Measurements from ENCODE around the gene MB21D2. TPM values are rescaled to one million over a fixed set of nuclear protein-coding genes. Genes with fewer than 3 reads are reported as not detected.
"Not testable (repeated sequence)": the region's sequence is repeated elsewhere in the genome, so short reads cannot be mapped to it uniquely, and the experiment has no call there.

Gene MB21D2, protein sequence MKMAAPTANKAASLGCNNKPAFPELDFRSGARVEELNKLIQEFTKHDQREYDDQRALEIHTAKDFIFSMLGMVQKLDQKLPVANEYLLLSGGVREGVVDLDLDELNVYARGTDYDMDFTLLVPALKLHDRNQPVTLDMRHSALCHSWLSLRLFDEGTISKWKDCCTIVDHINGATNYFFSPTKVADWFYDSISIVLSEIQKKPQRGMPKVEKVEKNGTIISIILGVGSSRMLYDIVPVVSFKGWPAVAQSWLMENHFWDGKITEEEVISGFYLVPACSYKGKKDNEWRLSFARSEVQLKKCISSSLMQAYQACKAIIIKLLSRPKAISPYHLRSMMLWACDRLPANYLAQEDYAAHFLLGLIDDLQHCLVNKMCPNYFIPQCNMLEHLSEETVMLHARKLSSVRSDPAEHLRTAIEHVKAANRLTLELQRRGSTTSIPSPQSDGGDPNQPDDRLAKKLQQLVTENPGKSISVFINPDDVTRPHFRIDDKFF
- total RNA-seq: 1 to 10 TPM; 2.8 to 5.2 TPM
- long read RNA-seq, partial matches to known transcripts: 0 of 6 reads
- long read RNA-seq, other reads (novel, unspliced or antisense): 2 of 6 reads

DNA sequence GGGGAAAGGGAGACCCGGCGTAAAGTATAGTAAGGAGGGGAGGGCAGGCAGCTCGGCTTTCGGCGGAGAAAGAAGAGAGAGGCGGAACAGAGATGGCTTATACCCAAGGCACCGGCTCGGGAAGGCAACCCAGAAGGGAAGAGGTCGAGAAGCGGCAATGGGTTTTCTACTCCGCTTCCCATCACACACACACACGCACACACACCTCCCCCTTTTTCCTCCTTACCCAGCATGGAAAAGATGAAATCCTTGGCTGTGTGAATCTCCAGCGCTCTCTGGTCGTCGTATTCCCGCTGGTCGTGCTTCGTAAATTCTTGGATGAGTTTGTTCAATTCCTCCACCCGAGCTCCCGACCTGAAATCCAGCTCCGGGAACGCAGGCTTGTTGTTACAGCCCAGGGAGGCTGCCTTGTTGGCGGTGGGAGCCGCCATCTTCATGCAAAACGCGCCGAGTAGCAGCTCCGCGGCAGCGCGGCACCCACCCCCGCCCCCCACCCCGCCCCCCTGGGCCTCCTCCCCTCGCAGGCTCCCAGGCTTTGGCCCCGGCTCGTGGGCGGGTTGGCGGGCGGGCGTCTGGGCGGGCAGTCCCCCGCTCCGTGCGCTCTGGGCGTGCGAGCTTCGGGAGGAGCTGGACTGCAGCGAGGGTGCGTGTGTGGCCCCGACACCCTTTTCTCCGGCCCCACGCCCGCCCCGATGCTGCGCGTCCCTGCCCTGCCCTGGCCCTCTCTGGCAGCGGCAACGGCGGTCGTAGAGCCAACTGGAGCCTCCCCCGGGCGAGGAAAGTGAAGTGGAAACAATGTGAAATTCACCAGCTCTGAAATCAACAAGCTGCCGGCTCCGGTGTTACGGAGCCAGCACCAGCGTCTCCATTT, at the start of gene MB21D2:
MB21D2 (minus strand) TSS at position 453 of the 871 bp plus-strand sequence; CDS start at position 437, 16 bp downstream.
- ATAC-seq (peak; percentile 86), DNase-seq (peak; percentile 69 to 74)
- intact Hi-C loops (cut with DNase I, micrococcal nuclease): loop anchor here in 1 of 2 donors (5.0 kb wide), 1 partner anchor 100 kb away; no protein-coding TSS in a partner anchor

DNA sequence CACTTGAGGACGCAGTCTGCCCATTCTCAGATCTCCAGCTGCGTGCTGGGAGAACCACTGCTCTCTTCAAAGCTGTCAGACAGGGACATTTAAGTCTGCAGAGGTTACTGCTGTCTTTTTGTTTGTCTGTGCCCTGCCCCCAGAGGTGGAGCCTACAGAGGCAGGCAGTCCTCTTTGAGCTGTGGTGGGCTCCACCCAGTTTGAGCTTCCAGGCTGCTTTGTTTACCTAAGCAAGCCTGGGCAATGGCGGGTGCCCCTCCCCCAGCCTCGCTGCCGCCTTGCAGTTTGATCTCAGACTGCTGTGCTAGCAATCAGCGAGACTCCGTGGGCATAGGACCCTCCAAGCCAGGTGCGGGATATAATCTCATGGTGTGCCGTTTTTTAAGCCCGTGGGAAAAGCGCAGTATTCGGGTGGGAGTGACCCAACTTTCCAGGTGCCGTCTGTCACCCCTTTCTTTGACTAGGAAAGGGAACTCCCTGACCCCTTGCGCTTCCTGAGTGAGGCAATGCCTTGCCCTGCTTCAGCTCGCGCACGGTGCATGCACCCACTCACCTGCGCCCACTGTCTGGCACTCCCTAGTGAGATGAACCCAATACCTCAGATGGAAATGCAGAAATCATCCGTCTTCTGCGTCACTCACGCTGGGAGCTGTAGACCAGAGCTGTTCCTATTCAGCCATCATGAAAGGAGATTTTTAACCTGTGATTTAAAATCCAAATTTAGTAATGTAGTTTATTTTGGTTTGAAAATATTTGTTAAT, 47.5 kb upstream of the MB21D2 start:
- DNase-seq; ATAC-seq; intact Hi-C loops (cut with DNase I, micrococcal nuclease): not testable (repeated sequence)

DNA sequence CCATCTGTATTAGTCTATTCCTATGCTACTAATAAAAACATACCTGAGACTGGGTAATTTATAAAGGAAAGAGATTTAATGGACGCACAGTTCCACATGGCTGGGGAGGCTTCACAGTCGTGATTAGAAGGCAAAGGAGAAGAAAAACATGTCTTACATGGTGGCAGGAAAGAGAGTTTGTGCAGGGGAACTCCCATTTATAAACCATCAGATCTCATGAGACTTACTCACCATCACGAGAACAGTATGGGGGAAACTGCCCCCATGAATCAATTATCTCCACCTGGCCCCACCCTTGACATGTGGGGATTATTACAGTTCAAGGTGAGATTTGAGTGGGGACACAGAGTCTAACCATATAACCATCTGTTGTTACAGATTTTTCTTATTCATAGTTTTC, 42.1 kb upstream of the MB21D2 start:
- intact Hi-C loops (cut with DNase I, micrococcal nuclease): no loop called here
- ATAC-seq (no peak), DNase-seq (no peak)

DNA sequence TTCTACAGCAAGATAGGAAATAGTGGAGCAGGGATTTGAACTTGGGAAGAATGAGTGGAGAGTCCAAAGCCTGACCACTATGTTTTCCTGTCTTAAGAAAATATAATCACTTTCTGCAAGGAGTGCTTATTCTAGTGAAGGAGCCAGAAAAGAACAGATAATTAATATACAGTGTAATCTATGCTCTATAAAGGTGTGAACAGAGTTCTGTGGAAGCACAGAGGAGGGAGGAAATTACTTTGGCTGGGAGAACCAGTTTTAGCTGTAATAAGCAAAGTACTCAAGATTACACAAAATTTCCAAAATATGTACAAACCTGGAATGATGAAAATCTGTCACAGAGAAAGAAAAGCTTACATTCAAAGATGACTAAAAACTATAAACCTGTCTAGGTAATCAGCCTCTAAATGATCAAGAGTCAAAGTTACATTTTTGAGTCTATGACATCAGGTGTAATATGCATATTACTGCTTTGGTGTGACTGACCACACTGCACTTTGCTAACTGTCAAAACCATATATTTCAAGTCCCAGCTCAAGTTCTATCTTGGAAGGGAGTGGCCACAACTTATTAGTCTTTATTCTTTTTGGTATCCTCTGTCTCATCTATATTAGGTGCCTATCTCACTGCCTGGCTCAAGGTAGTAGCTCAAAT, 40.7 kb upstream of the MB21D2 start:
- DNase-seq (no peak), ATAC-seq (no peak)

DNA sequence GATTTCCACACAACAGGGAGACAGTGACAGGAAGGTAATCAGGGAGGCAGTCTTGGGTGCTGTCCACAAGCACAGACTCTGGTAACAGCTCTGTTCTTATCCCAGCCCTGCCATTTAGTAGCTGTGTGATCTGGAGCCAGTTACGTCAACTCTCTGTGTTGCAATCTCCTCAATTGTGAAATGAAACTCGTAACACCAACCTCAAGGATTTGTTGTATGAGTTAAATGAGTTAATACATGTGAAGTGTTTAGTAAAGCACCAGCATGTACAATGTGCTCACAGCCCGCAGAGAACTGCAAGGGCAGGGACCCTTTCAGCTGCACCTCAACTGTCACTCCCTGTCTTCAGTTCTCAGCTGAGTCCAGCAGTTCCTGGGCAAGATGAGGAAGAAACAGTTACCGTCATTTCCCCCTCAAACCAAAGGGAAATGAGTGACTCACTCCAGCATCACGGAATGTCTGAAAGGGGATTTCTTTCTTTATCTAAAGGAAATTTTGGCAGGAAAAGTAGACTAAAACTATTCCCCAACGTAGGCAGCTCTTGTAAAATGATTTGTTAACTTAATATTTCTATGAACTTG, 39.9 kb upstream of the MB21D2 start:
- ATAC-seq (no peak), DNase-seq (peak; percentile 4 to 24)
- intact Hi-C loops (cut with DNase I, micrococcal nuclease): no loop called here

More for the DNA sequence above, 40.7 kb upstream of the MB21D2 start:
- intact Hi-C loops (cut with DNase I, micrococcal nuclease): no loop called here

DNA sequence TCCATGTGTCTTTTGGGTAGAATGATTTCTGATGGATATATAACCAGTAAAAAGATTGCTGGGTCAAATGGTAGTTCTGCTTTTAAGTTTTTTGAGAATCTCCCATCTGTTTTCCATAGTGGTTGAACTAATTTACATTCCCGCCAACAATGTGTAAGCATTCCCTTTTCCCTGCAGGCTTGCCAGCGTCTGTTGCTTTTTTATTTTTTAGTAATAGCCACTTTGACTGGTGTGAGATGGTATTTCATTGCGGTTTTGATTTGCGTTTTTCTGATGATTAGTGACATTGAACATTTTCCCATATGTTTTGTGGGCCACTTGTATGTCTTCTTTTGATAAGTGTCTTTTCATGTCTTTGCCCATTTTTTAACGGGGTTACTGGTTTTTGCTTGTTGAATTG, 36.3 kb upstream of the MB21D2 start:
- intact Hi-C loops (cut with DNase I, micrococcal nuclease): no loop called here
- no peak for DNase-seq

DNA sequence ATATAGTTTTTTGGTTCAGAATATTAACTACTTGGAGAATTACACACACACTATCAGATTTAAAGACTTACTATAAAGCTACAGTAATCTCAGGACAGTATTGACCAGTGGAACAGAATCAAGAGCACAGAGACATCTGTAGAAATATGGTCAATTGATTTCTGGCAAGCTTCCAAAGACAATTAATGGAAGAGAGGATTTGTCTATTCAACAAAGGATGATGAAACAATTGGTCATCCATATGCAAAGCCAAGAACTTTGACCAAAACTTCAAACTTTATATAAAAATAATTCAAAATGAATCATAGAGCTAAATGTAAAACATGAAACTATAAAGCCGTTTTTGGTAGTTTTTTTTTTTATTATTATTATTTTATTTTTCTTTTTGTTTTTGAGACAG, 29.8 kb upstream of the MB21D2 start:
- intact Hi-C loops (cut with DNase I, micrococcal nuclease): no loop called here

More for the DNA sequence above, 36.3 kb upstream of the MB21D2 start:
- no peak for ATAC-seq

DNA sequence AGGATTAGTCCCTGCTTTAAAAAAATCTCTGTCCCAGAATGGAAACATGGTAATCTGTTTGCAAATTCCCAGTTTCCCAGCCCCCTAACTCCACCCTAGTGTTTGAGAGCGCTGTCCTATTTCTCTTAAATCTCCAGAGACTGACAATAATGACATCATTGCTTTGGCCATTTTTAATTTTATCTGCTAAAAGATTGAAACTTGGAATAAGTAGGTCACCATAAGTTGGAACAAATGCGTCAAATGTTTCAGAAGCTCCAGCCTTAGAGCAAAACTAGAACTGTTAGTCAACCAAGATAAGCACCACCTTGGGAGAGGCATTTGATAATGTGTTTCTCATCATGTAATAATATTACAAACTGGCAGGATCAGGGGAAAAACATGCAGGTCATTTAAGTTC, 25.7 kb upstream of the MB21D2 start:
- intact Hi-C loops (cut with DNase I, micrococcal nuclease): no loop called here
- no peak for DNase-seq
- ATAC-seq: no peak

More for the DNA sequence above, 29.8 kb upstream of the MB21D2 start:
- no peak for ATAC-seq
- DNase-seq: no peak

DNA sequence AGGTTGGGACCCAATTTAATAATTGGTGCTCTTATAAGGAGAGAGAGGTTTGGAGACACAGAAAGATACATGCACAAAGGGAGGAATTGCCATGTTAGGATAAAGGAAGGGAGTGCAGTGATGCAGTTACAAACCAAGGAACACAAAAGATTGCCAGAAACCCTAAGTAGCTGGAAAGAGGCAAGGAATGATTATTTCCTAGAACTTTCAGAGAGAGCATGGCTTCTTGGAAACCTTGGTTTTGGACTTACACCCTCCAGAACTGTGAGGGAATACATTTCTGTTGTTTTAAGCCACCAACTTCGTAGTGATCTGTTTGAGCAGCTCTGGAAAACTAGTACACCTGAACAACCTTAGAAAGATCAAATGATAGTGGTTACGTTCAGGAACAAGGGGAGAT, 25.0 kb upstream of the MB21D2 start:
- DNase-seq (no peak), ATAC-seq (no peak)
- intact Hi-C loops (cut with DNase I, micrococcal nuclease): no loop called here

DNA sequence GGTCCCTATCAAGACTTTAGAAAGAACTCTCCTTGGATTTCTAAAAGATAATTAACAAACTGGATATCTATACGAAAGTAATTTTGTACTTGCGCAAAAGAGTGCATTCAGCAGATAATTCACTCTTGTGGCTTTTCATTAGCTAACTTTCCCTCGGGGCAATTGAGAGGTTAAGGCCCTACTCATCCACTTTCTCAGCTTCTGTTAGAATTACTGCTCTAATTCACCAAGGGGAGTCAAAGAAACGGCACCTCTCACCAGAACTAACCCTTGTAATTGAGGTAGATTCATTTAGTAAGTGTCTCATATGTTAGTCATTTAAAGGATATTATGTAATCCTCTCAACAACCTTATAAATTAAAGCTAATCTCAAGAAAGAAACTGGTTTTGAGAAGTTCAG, 22.5 kb upstream of the MB21D2 start:
- intact Hi-C loops (cut with DNase I, micrococcal nuclease): no loop called here
- DNase-seq (no peak), ATAC-seq (no peak)

DNA sequence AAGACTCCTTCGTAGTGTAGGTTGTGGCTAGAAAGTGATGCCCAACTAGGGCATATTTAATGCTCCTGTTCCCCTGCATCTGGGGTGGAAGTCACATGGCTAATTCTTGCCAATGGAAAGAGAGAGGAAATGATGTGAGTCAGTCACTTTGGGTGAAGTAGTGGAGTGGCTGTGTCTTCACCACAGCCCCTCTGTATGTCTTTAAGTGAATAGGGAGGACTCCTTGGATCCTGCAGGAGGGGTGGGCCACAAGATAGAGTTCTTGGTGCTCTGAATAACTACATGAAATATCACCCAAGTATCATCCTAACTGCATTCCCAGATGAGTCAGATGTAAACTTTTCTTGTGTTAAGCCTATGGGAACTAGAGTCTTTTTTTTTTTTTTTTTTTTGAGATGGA, 17.8 kb upstream of the MB21D2 start:
- no peak for DNase-seq
- ATAC-seq: no peak
- intact Hi-C loops (cut with DNase I, micrococcal nuclease): no loop called here

DNA sequence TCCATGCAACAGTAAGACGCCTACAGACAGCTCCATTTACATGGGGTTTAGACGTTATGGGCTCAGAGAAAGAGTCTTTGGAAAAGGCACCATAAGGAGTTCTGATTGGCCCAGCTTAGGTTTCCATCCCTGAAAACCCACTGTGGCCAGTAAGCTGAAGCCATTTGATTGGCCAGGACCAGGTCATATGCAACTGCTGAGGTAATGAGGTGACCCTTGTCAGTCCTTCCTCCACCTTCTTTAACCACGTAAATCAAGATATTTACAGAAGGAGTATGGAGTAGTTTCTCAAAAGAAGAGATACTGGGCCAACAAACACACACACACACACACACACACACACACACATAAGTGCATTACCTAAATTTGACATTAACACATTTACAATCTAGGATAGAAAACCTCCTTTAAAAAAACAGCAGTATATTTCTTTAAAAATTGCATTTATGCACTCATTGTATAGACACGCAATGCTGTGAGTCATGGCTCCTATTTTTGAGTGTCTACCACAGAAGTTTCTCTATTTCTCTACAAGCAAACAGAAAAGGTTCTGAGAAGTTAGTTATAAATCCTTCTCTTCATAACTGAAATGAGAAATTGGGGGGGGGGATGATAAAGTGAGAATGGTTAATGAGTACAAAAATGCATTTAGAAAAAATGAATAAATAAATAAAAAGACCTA, 16.3 kb upstream of the MB21D2 start:
- intact Hi-C loops (cut with DNase I, micrococcal nuclease): no loop called here
- DNase-seq: no peak
- ATAC-seq: no peak

DNA sequence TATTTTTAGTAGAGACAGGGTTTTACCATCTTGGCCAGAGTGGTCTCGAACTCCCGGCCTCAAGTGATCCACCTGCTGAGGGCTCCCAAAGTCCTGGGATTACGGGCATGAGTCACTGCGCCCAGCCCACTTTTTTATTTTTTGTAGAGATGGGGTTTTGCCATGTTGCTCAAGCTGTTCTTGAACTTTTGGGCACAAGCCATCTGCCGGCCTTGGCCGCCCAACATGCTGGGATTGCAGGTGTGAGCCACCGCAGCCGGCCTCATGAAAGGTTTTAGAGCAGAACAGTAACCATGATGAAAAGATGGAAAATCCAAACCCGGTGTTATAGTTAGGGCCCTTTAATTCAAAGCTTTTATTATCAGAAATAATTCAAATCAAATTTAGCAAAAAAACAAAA, 15.6 kb upstream of the MB21D2 start:
- intact Hi-C loops (cut with DNase I, micrococcal nuclease): no loop called here
- no peak for DNase-seq
- no peak for ATAC-seq

DNA sequence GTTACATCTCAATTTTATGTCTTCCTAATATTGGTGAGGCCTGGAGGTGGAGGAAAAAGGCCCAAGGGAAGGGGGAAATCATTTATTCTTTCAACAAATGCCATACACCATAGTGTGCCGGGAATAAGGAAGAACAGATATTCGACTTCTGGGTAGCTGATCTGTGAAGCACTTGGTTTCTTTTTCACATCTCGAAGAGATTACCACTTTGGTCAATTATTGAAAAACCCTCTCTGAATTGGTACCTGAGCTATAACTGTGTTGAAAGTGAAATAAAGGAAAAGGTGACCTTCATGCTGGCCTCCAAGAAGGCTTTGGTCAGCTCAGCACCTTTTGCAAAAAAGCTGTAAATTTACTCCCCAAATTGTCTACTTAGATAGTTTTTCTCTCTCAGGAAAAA, 14.2 kb upstream of the MB21D2 start:
- ATAC-seq (no peak), DNase-seq (no peak)
- intact Hi-C loops (cut with DNase I, micrococcal nuclease): no loop called here

DNA sequence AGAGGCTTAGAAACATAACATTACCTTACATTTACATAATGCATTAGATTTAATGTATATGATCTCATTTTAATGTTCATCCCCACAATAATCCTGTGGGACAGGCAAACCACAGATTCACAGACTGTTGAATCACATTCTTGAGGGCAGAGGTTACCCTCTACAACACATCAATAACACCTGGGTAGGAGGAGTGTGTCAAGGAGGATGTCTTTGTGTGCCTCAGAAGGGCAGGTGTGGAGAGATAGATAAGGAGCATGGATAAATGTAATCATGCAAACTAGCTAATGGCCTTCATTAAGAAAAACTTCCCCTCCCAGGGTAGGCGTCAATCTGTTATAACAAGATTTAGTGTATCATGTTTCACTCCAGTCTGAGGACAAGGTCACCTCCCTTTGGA, 12.9 kb upstream of the MB21D2 start:
- intact Hi-C loops (cut with DNase I, micrococcal nuclease): no loop called here
- DNase-seq: no peak
- no peak for ATAC-seq

DNA sequence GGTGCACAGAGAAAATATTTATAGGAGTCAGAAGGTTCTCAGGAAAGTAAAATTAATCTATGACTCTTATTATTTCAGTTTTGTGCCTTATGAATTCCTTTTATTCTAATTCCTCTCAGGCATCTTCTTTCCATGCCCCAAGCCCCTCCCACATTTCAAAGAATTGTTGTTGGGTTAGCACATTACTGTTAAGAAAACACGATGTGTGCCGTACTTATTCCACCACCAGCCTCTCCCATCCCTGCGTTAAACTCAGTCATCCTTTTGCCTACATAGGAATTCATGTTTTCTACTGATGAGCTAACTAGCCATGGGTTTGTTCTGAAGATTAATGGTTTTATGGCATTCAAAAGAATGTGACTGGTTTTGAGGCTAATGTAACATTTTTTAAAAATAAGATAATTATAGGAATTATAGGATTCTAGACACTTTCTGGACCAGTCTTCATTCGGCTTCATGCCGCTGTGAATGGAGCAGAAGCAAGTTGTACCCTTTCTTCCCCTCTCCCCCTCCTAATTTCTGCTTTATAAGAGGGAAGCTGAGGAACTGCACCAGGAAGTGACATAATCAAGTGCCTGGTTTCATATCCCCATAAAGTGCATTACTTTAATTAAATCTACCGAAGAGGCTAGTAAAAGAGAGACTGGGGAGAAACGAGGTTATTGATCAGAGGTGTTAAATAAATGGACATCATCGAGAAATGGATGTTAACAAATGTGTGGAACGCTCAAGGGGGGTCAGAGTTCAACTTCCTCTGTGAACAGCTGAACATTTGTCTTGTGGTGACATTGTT, 12.3 kb upstream of the MB21D2 start:
- intact Hi-C loops (cut with DNase I, micrococcal nuclease): no loop called here
- ATAC-seq: no peak
- DNase-seq: no peak

DNA sequence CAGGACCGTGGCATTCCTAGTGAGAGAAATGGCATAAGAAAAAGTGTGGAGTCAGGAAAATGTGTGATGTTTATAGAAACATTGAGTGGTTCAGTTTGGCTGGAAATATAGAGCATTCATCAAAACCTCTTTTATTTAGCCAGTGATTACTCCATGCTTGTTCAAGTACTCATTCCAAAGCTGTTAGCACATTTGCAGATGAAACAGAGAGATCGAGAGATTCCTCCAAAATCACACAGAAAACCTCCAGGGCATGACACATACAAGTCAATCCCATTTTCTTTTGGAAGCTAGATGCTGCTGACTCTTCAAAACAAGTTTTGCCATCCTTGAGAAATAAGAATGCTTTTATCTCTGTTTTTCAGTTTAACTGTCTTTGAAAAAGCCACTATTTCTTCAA, 11.5 kb upstream of the MB21D2 start:
- intact Hi-C loops (cut with DNase I, micrococcal nuclease): no loop called here
- DNase-seq (no peak), ATAC-seq (no peak)
